ENCODE data around the gene P2RY2.

- TF ChIP-seq POLR2AphosphoS5 (IDR thresholded peaks at IDR 0.05; ENCODE audit: low read depth, low read length) (no peak), FOSL1 (IDR thresholded peaks at IDR 0.05; ENCODE audit: low read depth) (no peak), JUND (IDR thresholded peaks at IDR 0.05) (no peak), SRF (IDR thresholded peaks at IDR 0.05; ENCODE audit: low read depth) (no peak), POLR2A (IDR thresholded peaks at IDR 0.05; ENCODE audit: borderline replicate concordance, extremely low read depth, insufficient read depth, insufficient read length) (no peak), EZH2 (IDR thresholded peaks at IDR 0.05) (no peak), EZH2phosphoT487 (IDR thresholded peaks at IDR 0.05; ENCODE audit: borderline replicate concordance) (no peak), SIN3A (IDR thresholded peaks at IDR 0.05; ENCODE audit: low read depth) (no peak), RAD21 (IDR thresholded peaks at IDR 0.05; ENCODE audit: low read depth) (no peak), ELF1 (IDR thresholded peaks at IDR 0.05; ENCODE audit: borderline replicate concordance, low read depth) (no peak)
- TF ChIP-seq, protein P1, sequence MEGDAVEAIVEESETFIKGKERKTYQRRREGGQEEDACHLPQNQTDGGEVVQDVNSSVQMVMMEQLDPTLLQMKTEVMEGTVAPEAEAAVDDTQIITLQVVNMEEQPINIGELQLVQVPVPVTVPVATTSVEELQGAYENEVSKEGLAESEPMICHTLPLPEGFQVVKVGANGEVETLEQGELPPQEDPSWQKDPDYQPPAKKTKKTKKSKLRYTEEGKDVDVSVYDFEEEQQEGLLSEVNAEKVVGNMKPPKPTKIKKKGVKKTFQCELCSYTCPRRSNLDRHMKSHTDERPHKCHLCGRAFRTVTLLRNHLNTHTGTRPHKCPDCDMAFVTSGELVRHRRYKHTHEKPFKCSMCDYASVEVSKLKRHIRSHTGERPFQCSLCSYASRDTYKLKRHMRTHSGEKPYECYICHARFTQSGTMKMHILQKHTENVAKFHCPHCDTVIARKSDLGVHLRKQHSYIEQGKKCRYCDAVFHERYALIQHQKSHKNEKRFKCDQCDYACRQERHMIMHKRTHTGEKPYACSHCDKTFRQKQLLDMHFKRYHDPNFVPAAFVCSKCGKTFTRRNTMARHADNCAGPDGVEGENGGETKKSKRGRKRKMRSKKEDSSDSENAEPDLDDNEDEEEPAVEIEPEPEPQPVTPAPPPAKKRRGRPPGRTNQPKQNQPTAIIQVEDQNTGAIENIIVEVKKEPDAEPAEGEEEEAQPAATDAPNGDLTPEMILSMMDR (IDR thresholded peaks at IDR 0.05 in 2 of 3, conservative IDR thresholded peaks at IDR 0.05 in 1 of 3; ENCODE audit: borderline replicate concordance in 1 of 3, insufficient read depth in 1 of 3, low read depth in 2 of 3, low read length in 2 of 3), result no peak
- TF ChIP-seq, protein P2, sequence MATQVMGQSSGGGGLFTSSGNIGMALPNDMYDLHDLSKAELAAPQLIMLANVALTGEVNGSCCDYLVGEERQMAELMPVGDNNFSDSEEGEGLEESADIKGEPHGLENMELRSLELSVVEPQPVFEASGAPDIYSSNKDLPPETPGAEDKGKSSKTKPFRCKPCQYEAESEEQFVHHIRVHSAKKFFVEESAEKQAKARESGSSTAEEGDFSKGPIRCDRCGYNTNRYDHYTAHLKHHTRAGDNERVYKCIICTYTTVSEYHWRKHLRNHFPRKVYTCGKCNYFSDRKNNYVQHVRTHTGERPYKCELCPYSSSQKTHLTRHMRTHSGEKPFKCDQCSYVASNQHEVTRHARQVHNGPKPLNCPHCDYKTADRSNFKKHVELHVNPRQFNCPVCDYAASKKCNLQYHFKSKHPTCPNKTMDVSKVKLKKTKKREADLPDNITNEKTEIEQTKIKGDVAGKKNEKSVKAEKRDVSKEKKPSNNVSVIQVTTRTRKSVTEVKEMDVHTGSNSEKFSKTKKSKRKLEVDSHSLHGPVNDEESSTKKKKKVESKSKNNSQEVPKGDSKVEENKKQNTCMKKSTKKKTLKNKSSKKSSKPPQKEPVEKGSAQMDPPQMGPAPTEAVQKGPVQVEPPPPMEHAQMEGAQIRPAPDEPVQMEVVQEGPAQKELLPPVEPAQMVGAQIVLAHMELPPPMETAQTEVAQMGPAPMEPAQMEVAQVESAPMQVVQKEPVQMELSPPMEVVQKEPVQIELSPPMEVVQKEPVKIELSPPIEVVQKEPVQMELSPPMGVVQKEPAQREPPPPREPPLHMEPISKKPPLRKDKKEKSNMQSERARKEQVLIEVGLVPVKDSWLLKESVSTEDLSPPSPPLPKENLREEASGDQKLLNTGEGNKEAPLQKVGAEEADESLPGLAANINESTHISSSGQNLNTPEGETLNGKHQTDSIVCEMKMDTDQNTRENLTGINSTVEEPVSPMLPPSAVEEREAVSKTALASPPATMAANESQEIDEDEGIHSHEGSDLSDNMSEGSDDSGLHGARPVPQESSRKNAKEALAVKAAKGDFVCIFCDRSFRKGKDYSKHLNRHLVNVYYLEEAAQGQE (IDR thresholded peaks at IDR 0.05; ENCODE audit: low read depth), result no peak
- TF ChIP-seq, protein P3, sequence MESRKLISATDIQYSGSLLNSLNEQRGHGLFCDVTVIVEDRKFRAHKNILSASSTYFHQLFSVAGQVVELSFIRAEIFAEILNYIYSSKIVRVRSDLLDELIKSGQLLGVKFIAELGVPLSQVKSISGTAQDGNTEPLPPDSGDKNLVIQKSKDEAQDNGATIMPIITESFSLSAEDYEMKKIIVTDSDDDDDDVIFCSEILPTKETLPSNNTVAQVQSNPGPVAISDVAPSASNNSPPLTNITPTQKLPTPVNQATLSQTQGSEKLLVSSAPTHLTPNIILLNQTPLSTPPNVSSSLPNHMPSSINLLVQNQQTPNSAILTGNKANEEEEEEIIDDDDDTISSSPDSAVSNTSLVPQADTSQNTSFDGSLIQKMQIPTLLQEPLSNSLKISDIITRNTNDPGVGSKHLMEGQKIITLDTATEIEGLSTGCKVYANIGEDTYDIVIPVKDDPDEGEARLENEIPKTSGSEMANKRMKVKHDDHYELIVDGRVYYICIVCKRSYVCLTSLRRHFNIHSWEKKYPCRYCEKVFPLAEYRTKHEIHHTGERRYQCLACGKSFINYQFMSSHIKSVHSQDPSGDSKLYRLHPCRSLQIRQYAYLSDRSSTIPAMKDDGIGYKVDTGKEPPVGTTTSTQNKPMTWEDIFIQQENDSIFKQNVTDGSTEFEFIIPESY (IDR thresholded peaks at IDR 0.05; ENCODE audit: extremely low read depth, insufficient replicate concordance, low read length), result no peak
- TF ChIP-seq, protein P4, sequence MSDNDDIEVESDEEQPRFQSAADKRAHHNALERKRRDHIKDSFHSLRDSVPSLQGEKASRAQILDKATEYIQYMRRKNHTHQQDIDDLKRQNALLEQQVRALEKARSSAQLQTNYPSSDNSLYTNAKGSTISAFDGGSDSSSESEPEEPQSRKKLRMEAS (IDR thresholded peaks at IDR 0.05), result no peak
Measured at GRCh38 chr11:73193251-73194033, 24.6 kb upstream of the P2RY2 start.

All from HCT116 (cell line).